GM23338 (cell line): ENCODE results near the gene MAD2L2.

Source experiments
- EZH2 ChIP-seq: fragments of 200-600 bp; sonication (generic); IDR thresholded peaks from one replicate; pipeline ENCODE4 v1.8.0; 2017; ENCODE audit warnings: antibody characterized with exemption, mild to moderate bottlenecking, low read depth; ENCODE audit not compliant: unreplicated experiment
- EZH2phosphoT487 ChIP-seq: fragments of 200-600 bp; sonication (generic); IDR thresholded peaks from one replicate; pipeline ENCODE4 v1.8.1; 2018; ENCODE audit warnings: antibody characterized with exemption; ENCODE audit not compliant: unreplicated experiment
- REST ChIP-seq: IDR thresholded peaks from one replicate; pipeline ENCODE4 v1.6.1; 2018; ENCODE audit warnings: antibody characterized with exemption; ENCODE audit not compliant: unreplicated experiment
- ZNF114 ChIP-seq: fragments of 250-450 bp; sonication (Bioruptor Pico); IDR thresholded peaks from 2 replicates; pipeline ENCODE4 v1.5.0; 2020; ENCODE audit warnings: mild to moderate bottlenecking, moderate library complexity
- TF ChIP-seq, protein P1 (sequence below), 2 experiments: fragments of 200-600 bp in 1 of 2; sonication (generic) in 1 of 2; conservative IDR thresholded peaks; 2 replicates each; pipeline versions ENCODE4 v1.5.1 to v1.6.1; 2016 to 2017; ENCODE audit warnings: antibody characterized with exemption in 2 of 2, low read depth in 2 of 2, mild to moderate bottlenecking in 2 of 2, moderate library complexity in 1 of 2

DNA sequence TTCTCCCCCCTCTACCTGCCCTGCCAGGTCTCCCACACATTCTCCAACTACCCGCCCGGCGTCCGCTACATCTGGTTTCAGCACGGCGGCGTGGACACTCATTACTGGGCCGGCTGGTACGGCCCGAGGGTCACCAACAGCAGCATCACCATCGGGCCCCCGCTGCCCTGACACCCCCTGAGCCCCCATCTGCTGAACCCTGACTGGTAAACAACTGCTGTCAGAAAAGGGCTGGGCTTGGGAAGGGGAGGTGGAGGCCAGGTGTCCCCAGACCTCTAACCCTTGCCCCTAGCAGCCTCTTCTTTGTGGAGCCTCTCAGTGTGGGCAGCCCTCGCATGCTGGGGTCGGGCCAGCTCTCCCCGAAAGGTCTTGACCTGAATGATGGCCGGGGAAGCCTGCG is 19.8 kb downstream of the MAD2L2 start:
- TF ChIP-seq, protein P1, sequence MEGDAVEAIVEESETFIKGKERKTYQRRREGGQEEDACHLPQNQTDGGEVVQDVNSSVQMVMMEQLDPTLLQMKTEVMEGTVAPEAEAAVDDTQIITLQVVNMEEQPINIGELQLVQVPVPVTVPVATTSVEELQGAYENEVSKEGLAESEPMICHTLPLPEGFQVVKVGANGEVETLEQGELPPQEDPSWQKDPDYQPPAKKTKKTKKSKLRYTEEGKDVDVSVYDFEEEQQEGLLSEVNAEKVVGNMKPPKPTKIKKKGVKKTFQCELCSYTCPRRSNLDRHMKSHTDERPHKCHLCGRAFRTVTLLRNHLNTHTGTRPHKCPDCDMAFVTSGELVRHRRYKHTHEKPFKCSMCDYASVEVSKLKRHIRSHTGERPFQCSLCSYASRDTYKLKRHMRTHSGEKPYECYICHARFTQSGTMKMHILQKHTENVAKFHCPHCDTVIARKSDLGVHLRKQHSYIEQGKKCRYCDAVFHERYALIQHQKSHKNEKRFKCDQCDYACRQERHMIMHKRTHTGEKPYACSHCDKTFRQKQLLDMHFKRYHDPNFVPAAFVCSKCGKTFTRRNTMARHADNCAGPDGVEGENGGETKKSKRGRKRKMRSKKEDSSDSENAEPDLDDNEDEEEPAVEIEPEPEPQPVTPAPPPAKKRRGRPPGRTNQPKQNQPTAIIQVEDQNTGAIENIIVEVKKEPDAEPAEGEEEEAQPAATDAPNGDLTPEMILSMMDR (conservative IDR thresholded peaks at IDR 0.05; ENCODE audit: low read depth in 2 of 2), result no peak
- TF ChIP-seq REST (no peak), ZNF114 (CRISPR knock-in tag) (no peak), EZH2phosphoT487 (no peak), EZH2 (no peak)
